Lung (tissue), 12 donors: Measurements from ENCODE around the gene ARHGAP22. TPM values are rescaled to one million over a fixed set of nuclear protein-coding genes. Genes with fewer than 3 reads are reported as not detected.

Source experiments
- ATAC-seq: fragments of 200-7000 bp; cut with Tn5 transposase; one replicate; pipeline ENCODE4 v1.9.1; 2020; ENCODE audit warnings: moderate number of reproducible peaks; ENCODE audit not compliant: insufficient read depth, low FRiP score
- DNase-seq, 3 donors: peaks; one replicate each; pipeline ENCODE4 v3.0.0-alpha.2; 2013 to 2017
- H3K27ac ChIP-seq, 2 donors: one replicate each; pipeline ENCODE4 v1.5.1; 2013; ENCODE audit warnings: mild to moderate bottlenecking in 2 of 2, moderate library complexity in 2 of 2, control low read depth in 1 of 2, inconsistent platforms in 1 of 2, low read depth in 1 of 2, low read length in 1 of 2
- H3K27me3 ChIP-seq, 3 donors: one replicate each; pipeline ENCODE4 v1.5.1; 2013; ENCODE audit warnings: low read length in 2 of 3; ENCODE audit not compliant: control insufficient read depth in 3 of 3, insufficient read depth in 3 of 3
- H3K36me3 ChIP-seq, 4 donors: one replicate each; pipeline ENCODE4 v1.5.1; 2013; ENCODE audit warnings: low read length in 4 of 4, mild to moderate bottlenecking in 1 of 4, moderate library complexity in 1 of 4; ENCODE audit not compliant: control insufficient read depth in 4 of 4, insufficient read depth in 4 of 4
- H3K4me1 ChIP-seq, 5 donors: one replicate each; pipeline ENCODE4 v1.5.1; 2013; ENCODE audit warnings: low read length in 5 of 5, mild to moderate bottlenecking in 2 of 5, moderate library complexity in 1 of 5; ENCODE audit not compliant: control insufficient read depth in 5 of 5, insufficient read depth in 5 of 5
- H3K4me3 ChIP-seq: one replicate; pipeline ENCODE4 v1.5.1; 2013; ENCODE audit warnings: mild to moderate bottlenecking, control low read depth, moderate library complexity
- H3K9ac ChIP-seq, 2 donors: one replicate each; pipeline ENCODE4 v1.5.1; 2013; ENCODE audit warnings: low read length in 2 of 2, control low read depth in 1 of 2; ENCODE audit not compliant: insufficient read depth in 1 of 2
- H3K9me3 ChIP-seq, 4 donors: one replicate each; pipeline ENCODE4 v1.5.1; 2013; ENCODE audit warnings: low read length in 3 of 4, mild to moderate bottlenecking in 1 of 4, moderate library complexity in 1 of 4; ENCODE audit not compliant: control insufficient read depth in 4 of 4, insufficient read depth in 3 of 4
- WGBS, 2 donors: extraction: QIAGEN DNeasy Blood & Tissue Kit; methylation state at CpG; one replicate each; pipeline ENCODE4 v1.1.7; 2013; 5-methylcytosine and 5-hydroxymethylcytosine counted together
- polyA plus RNA-seq, 2 donors: library from polyadenylated mRNA; stranded (reverse); fragments of 200-250 nt; gene quantifications; one replicate each; pipeline ENCODE4 v1.2.1, GENCODE V29; 2013
- total RNA-seq, 2 donors: library from RNA; depleted of rRNA in 1 of 2; stranded (reverse); fragments of >200 nt in 1 of 2; gene quantifications; one replicate each; pipeline ENCODE4 v1.2.1, GENCODE V29; 2014 to 2021
- TF ChIP-seq, protein P1 (sequence below): IDR thresholded peaks from 2 replicates; pipeline ENCODE4 v1.5.1; 2012; ENCODE audit warnings: mild to moderate bottlenecking; ENCODE audit errors: control extremely low read depth, extremely low read depth
- donor health status: control.
- donor health status: control.
- donor health status: Bipolar disorder and iron deficiency.
- donor health status: healthy.
- donor health status: DM: yes; HTN: yes; CAD: no.

The ARHGAP22 gene
- total and polyA plus RNA-seq, 4 donors = 3.2 to 6.9 (median 4.1) TPM

DNA sequence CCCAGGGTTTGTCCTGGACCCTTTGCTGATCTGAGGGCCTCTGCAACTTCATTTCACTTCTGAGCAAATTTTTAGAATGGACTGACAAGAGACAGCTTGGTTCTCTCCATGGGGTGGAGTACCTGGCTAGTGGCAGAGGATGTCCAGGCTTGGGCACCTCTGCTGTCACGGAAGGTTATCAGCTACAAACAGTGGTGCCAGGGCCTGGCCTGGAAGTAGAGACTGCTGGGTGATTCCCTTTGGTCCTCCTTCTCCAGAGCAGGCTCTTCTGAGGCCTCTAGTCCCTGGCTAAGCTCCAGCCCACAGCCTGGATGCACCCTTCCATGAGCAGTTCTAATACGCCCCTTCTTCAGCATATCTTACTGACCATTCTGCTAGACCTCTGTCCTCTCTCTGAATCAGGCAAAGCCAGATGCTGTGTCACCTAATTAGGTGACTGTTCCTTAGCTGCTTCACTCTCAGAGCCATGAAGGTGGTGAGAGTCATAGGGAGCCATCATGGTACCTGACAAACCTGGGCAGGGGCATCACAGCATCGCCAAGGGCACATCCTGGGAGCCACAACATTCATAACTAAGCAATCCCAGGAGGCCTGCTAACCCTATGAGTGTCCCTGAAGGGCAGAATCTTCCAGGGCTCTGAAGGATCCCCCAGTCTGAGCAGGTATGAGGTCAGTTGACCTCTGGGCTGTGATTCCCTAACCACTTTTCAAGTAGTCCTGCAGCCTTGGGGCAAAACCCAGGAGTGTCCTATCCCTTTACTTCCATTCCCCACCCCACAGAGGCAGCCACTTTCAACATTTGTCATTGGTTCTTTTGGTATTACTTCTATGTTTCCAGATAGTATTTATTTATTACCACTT, 4.0 kb downstream of the ARHGAP22 start:
- no peak overlapping the region for H3K4me3 ChIP-seq
- no peak overlapping the region for H3K27ac ChIP-seq
- ATAC-seq = no peak
- no peak for DNase-seq
- H3K27me3 ChIP-seq = peaks cover 0 to 26% (median 21%) of the 10 kb centered on the region in 3 donors
- H3K4me1 ChIP-seq = peaks cover 0 to 8% (median 0%) of the 10 kb centered on the region in 5 donors
- no peaks in the 10 kb centered on the region for H3K36me3 ChIP-seq
- TF ChIP-seq, protein P1, sequence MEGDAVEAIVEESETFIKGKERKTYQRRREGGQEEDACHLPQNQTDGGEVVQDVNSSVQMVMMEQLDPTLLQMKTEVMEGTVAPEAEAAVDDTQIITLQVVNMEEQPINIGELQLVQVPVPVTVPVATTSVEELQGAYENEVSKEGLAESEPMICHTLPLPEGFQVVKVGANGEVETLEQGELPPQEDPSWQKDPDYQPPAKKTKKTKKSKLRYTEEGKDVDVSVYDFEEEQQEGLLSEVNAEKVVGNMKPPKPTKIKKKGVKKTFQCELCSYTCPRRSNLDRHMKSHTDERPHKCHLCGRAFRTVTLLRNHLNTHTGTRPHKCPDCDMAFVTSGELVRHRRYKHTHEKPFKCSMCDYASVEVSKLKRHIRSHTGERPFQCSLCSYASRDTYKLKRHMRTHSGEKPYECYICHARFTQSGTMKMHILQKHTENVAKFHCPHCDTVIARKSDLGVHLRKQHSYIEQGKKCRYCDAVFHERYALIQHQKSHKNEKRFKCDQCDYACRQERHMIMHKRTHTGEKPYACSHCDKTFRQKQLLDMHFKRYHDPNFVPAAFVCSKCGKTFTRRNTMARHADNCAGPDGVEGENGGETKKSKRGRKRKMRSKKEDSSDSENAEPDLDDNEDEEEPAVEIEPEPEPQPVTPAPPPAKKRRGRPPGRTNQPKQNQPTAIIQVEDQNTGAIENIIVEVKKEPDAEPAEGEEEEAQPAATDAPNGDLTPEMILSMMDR = no peak
- peaks cover 0 to 3% (median 0%) of the 10 kb centered on the region in 4 donors for H3K9me3 ChIP-seq
- 94 to 96% methylated on average over 3 of the region's 3 CpGs for WGBS, 2 donors
- H3K9ac ChIP-seq = no peak overlapping the region

DNA sequence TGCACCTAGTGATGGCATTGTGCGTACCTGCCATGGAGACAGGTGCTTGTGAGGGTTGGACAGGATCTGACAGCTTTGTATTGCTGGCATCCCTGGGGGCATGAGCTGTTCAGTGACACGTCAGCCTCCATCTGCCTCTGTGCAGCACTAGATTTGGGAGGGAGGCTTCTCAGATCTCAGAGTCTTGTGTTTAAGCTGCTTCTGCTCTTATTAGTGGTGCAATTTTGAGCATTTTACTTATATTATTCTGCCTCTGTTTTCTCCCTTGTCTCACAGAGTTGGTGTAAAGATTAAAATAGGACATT, 5.1 kb downstream of the ARHGAP22 start:
- Histone ChIP-seq H3K36me3 (no peaks in the 10 kb centered on the region), H3K9ac (no peak overlapping the region), H3K27ac (no peak overlapping the region), H3K4me3 (no peak overlapping the region), H3K4me1 (peaks cover 0 to 8% (median 0%) of the 10 kb centered on the region in 5 donors), H3K27me3 (peaks cover 0 to 18% (median 15%) of the 10 kb centered on the region in 3 donors), H3K9me3 (peaks cover 0 to 3% (median 0%) of the 10 kb centered on the region in 4 donors)
- DNase-seq (no peak), ATAC-seq (no peak)
- WGBS, 2 donors = 87 to 90% methylated on average over 2 of the region's 2 CpGs
- TF ChIP-seq, protein P1 = no peak

DNA sequence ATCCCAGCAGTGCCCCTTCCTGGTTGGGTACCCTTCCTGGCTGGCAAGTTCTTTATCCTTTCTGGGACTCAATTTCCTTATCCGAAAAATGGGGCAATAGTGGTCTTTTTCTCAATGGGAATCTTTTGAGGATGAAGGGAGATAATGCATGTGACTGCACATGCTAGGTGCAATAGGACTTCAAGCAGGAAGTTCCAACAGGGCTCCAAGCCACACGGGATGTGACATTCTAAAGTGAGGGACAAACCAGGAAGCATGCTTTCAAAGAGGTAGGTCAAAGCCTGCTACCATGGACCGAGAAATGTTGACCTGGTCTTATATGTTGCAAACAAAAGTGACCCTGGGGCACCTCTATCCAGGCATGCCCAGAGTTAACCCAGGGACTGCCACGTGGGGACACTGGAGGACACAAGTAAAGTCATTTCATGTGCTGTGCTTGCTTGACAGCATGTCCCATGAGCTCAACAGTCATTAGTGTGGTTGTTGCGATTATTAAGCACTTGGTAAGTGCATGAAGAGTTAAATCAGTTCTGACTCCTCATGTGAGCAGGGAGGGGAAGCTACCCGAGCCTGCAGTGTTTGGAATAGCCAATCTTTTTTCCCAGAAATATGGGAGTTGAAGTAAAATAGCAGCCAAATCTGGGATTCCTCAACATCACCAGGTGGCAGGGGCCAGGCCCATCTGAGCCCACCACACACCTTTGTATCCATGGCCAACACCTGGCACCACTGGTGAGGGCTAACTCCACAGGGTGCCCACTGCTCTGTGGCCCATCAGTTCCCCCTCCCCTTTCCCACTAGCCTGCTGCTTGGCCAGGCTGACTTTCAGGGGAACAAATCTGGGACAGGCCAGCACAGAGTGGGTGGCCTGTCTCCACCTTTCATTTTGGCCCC, 5.7 kb downstream of the ARHGAP22 start:
- Histone ChIP-seq H3K4me3 (no peak overlapping the region), H3K27me3 (peaks cover 0 to 12% (median 9%) of the 10 kb centered on the region in 3 donors), H3K4me1 (peaks cover 0 to 2% (median 0%) of the 10 kb centered on the region in 5 donors), H3K36me3 (no peaks in the 10 kb centered on the region), H3K27ac (no peak overlapping the region), H3K9me3 (peaks cover 0 to 3% (median 0%) of the 10 kb centered on the region in 4 donors), H3K9ac (no peak overlapping the region)
- DNase-seq (no peak), ATAC-seq (no peak)
- WGBS, 2 donors = 67 to 82% methylated on average over 6 of the region's 6 CpGs
- TF ChIP-seq, protein P1 = no peak
